NCI-H2107 treated with DMSO at 0.1 percent for 48 hours (cell line): Measurements from ENCODE around the gene NSF.

Source experiments
- DNase-seq: peaks from one replicate; lab custom pipeline; 2025; ENCODE audit not compliant: unreplicated experiment; lab: John Stamatoyannopoulos, UW

NSF gene

GRCh38 chr17:46796956-46797530 is 206.6 kb downstream of the NSF start:
- no peak for DNase-seq

GRCh38 chr17:46800573-46800972 is 210.1 kb downstream of the NSF start:
- no peak for DNase-seq

- no peak for DNase-seq
Observed at GRCh38 chr17:46802800-46803199, 212.3 kb downstream of the NSF start.

- no peak for DNase-seq
Observed at GRCh38 chr17:46803544-46803943, 213.1 kb downstream of the NSF start.

GRCh38 chr17:46805771-46806170 is 215.3 kb downstream of the NSF start:
- no peak for DNase-seq
